ENCODE results near the gene EXOC3L1. TPM values are rescaled to one million over a fixed set of nuclear protein-coding genes. Genes with fewer than 3 reads are reported as not detected.

The EXOC3L1 gene
- total RNA-seq = 0.23 to 0.40 TPM in 2 of 3 replicates, not detected in the other

DNA sequence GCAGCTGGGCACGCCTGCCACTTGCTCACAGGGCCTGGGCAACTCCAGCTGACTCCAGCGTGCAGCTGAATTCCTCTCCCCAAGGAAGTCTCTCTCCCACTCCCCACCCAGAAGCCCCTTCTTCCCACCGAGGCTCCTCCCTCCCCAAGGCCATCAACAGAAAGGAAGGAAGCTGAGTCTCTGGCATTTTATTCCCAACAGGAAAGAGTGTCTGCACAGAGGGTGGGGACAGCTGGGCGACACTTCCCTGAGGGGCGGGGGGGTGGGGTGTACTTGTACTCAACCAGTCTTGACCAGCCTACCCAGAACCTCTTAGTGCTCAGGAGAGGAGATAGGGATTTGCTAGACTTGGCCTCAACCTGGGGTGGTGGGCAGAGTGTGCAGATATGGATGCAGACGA, at the start of gene EXOC3L1:
Gene EXOC3L1 (minus strand): TSS at position 96 of the 400 bp plus-strand sequence. CDS start 460 bp downstream, outside the sequence.
- H3K27ac Mint-ChIP-seq = no peak within 1 kb of the TSS
- peaks cover 9% of the 10 kb centered on the region for H3K27me3 Mint-ChIP-seq (ENCODE audit: low read depth)
- H3K4me3 Mint-ChIP-seq = no peak within 1 kb of the TSS
- no peak for DNase-seq (ENCODE audit: low spot score in 2 of 2, unreplicated experiment in 2 of 2)
- peaks cover 2% of the 10 kb centered on the region for H3K36me3 Mint-ChIP-seq
- peaks cover 29% of the 10 kb centered on the region for H3K4me1 Mint-ChIP-seq
- H3K9me3 Mint-ChIP-seq = no peaks in the 10 kb centered on the region
- TF ChIP-seq, protein P1, sequence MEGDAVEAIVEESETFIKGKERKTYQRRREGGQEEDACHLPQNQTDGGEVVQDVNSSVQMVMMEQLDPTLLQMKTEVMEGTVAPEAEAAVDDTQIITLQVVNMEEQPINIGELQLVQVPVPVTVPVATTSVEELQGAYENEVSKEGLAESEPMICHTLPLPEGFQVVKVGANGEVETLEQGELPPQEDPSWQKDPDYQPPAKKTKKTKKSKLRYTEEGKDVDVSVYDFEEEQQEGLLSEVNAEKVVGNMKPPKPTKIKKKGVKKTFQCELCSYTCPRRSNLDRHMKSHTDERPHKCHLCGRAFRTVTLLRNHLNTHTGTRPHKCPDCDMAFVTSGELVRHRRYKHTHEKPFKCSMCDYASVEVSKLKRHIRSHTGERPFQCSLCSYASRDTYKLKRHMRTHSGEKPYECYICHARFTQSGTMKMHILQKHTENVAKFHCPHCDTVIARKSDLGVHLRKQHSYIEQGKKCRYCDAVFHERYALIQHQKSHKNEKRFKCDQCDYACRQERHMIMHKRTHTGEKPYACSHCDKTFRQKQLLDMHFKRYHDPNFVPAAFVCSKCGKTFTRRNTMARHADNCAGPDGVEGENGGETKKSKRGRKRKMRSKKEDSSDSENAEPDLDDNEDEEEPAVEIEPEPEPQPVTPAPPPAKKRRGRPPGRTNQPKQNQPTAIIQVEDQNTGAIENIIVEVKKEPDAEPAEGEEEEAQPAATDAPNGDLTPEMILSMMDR (IDR thresholded peaks at IDR 0.05; ENCODE audit: unreplicated experiment) = no peak

DNA sequence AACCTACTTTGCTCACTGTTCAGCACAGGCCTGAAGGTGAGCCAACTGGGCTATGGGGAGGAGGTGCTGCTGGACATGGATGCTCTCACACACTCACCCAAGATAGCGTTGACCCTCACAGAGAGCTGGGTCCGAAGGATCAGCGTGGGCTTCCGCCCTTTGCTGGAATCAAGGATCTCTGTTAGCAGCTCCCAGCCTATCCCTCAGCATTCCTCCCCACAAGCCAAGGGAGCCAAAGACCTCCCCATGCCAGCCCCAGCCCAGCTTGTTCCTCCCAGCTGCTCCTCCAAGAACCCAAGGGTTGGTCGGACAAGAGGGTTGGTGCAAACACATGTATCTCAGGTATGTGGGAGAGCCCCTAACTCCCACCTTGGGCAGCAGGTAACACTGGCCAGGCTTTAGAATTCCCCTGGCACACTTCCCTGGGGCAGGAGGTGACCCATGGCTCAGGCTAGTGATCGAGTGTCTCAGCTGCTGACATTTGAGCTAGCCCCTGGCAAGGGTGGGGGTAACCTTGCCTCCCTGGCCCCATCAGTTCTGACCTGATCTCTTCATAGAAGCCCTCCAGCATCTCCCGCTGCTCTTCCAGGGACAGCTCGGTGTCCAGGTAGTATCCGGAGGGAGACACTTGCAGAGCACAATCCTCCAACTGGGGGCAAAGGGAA, 49.0 kb upstream of the EXOC3L1 start:
- H3K27ac Mint-ChIP-seq = no peak overlapping the region
- H3K27me3 Mint-ChIP-seq (ENCODE audit: low read depth) = no peaks in the 10 kb centered on the region
- peaks cover 5% of the 10 kb centered on the region for H3K4me1 Mint-ChIP-seq
- no peak overlapping the region for H3K4me3 Mint-ChIP-seq
- TF ChIP-seq, protein P1 (IDR thresholded peaks at IDR 0.05; ENCODE audit: unreplicated experiment) = no peak
- DNase-seq (ENCODE audit: low spot score in 2 of 2, unreplicated experiment in 2 of 2) = no peak
- H3K36me3 Mint-ChIP-seq = peaks cover 14% of the 10 kb centered on the region
- H3K9me3 Mint-ChIP-seq = no peaks in the 10 kb centered on the region

DNA sequence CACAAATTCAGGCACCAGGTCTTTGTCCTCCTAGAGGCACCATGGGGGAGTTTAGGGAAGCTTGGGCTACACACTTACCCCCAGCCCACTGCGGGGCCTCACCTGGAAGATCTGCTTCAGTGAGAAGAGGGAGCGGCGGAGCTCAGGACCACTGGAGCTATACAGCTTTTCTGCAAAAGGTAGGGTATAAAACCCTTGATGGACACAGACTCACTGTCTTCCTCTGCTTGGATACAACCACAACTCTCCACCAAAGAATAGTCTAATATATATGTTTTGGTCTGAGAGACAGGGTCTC, 48.3 kb upstream of the EXOC3L1 start:
- DNase-seq (ENCODE audit: low spot score in 2 of 2, unreplicated experiment in 2 of 2) = no peak
- Mint-ChIP-seq H3K4me1 (peaks cover 5% of the 10 kb centered on the region), H3K27ac (no peak overlapping the region), H3K9me3 (no peaks in the 10 kb centered on the region), H3K4me3 (no peak overlapping the region), H3K36me3 (peaks cover 16% of the 10 kb centered on the region), H3K27me3 (ENCODE audit: low read depth) (no peaks in the 10 kb centered on the region)
- TF ChIP-seq, protein P1 (IDR thresholded peaks at IDR 0.05; ENCODE audit: unreplicated experiment) = no peak

DNA sequence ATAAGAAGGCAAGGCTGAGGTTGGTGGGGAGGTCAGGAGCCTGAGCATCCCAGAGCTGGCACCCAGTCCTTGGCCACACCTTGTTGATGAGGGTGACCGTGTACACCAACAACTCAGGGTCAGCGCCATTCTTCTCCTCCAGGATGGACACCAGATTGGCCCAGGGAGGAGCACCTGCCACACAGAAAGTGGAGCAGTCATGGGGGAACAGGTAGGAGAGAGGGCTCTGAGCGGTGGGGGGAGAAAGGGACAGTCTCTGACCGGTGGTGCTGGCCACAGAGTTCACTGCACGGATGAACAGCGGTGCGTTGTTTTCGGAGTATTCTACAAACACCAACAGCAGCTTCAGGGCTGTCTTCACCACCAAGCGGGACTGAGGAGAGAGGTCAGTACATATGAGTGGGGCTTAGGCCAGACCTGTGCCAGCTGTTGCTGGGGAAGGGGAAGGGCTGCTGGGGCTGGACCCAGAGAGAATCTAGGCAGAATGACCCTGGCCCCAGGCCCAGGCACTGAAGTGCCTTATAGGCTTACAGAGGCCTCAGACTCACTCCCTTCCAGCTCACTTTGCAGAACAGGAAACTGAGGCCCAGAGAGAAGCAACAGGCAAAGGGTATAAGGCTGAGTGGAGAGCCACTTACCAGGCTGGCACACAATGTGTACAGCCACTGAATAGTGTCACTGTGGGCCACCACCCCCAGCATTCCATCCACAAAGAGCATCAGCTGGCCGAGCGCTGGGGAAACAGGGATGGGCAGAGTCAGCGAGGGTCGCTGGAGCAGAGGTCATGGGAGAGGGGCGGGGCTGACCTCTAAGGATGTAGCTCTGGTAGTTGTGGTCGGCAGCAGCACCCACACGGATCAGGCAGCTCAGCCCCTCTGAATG, 47.7 kb upstream of the EXOC3L1 start:
- peaks cover 17% of the 10 kb centered on the region for H3K36me3 Mint-ChIP-seq
- H3K9me3 Mint-ChIP-seq = no peaks in the 10 kb centered on the region
- H3K4me3 Mint-ChIP-seq = no peak overlapping the region
- H3K27ac Mint-ChIP-seq = no peak overlapping the region
- no peak for DNase-seq (ENCODE audit: low spot score in 2 of 2, unreplicated experiment in 2 of 2)
- no peaks in the 10 kb centered on the region for H3K27me3 Mint-ChIP-seq (ENCODE audit: low read depth)
- TF ChIP-seq, protein P1 (IDR thresholded peaks at IDR 0.05; ENCODE audit: unreplicated experiment) = no peak
- peaks cover 5% of the 10 kb centered on the region for H3K4me1 Mint-ChIP-seq

DNA sequence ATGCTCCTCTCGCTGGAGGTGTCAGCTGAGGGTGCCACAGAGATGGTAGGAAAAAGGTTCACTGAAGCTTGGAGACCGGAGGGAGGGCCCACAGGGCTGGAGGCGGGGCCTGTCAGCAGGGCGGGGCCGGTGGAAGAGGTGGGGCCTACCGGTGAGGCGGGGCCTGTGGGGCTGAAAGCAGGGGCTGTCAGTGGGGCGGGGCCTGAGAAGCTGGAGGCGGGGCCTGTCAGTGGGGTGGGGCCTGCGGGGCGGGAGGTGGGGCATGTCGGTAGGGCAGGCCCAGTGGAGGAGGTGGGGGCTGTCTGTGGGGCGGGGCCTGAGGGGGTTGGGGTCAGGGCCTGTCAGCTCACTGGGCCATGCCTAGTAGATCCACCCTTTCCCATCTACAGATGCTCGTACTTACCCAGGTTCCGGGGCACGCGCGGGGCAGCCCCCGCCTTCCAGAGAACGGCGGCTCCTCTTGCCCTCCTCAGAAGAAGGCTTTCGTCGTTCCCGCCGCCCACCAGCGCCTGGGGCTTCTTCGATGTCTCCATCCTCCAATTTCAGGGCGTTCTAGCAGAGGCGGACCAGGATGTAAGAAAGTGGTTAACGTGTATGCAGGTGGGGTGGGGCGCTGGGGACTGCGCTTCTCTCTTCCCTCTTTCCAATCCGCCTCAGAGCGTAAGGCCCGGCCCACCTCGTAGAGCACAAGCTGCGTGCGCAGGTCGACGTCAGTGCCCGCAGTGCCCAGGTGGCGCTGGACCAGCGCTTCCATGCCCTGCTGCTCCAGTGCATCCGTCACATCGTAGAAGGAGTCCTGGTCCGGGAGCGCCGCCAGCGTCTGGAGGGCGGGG, 46.8 kb upstream of the EXOC3L1 start:
- TF ChIP-seq, protein P1 (IDR thresholded peaks at IDR 0.05; ENCODE audit: unreplicated experiment) = no peak
- Mint-ChIP-seq H3K27ac (no peak overlapping the region), H3K9me3 (no peaks in the 10 kb centered on the region), H3K36me3 (peaks cover 17% of the 10 kb centered on the region), H3K27me3 (ENCODE audit: low read depth) (no peaks in the 10 kb centered on the region), H3K4me1 (peaks cover 5% of the 10 kb centered on the region), H3K4me3 (no peak overlapping the region)
- DNase-seq (ENCODE audit: low spot score in 2 of 2, unreplicated experiment in 2 of 2) = no peak
